Measurements from ENCODE around the gene RANBP17.

The RANBP17 gene

DNA sequence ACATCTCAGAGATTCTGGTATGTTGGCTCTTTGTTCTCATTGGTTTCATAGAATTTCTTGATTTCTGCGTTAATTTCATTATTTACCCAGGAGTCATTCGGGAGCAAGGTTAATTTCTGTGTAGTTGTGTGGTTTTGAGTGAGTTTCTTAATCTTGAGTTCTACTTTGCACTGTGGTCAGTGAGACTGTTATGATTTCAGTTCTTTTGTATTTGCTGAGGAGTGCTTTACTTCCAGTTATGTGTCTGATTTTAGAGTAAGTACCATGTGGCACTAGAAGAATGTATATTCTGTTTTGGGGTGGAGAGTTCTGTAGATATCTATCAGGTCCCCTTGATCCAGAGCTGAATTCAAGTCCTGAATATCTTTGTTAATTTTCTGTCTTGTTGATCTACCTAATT, 12.2 kb downstream of the RANBP17 start:
- H3K9ac ChIP-seq = no peak overlapping the region
- no peak overlapping the region for H3K4me3 ChIP-seq (ENCODE audit: low read depth, low read length)
- peaks cover 20% of the 10 kb centered on the region for H3K79me2 ChIP-seq
- no peak overlapping the region for H3K4me2 ChIP-seq (ENCODE audit: low read length)
- H3K4me1 ChIP-seq = peaks cover 4% of the 10 kb centered on the region
- no peaks in the 10 kb centered on the region for H3K36me3 ChIP-seq (ENCODE audit: control insufficient read depth, insufficient read depth, low read length)
- H3K27ac ChIP-seq = no peak overlapping the region
- TF ChIP-seq, protein P1, sequence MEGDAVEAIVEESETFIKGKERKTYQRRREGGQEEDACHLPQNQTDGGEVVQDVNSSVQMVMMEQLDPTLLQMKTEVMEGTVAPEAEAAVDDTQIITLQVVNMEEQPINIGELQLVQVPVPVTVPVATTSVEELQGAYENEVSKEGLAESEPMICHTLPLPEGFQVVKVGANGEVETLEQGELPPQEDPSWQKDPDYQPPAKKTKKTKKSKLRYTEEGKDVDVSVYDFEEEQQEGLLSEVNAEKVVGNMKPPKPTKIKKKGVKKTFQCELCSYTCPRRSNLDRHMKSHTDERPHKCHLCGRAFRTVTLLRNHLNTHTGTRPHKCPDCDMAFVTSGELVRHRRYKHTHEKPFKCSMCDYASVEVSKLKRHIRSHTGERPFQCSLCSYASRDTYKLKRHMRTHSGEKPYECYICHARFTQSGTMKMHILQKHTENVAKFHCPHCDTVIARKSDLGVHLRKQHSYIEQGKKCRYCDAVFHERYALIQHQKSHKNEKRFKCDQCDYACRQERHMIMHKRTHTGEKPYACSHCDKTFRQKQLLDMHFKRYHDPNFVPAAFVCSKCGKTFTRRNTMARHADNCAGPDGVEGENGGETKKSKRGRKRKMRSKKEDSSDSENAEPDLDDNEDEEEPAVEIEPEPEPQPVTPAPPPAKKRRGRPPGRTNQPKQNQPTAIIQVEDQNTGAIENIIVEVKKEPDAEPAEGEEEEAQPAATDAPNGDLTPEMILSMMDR (IDR thresholded peaks at IDR 0.05) = no peak
- H2AFZ ChIP-seq = no peak overlapping the region
- no peaks in the 10 kb centered on the region for H3K9me3 ChIP-seq (ENCODE audit: control insufficient read depth, low read length)
- H3K27me3 ChIP-seq (ENCODE audit: control insufficient read depth, insufficient read depth, low read length) = no peaks in the 10 kb centered on the region

DNA sequence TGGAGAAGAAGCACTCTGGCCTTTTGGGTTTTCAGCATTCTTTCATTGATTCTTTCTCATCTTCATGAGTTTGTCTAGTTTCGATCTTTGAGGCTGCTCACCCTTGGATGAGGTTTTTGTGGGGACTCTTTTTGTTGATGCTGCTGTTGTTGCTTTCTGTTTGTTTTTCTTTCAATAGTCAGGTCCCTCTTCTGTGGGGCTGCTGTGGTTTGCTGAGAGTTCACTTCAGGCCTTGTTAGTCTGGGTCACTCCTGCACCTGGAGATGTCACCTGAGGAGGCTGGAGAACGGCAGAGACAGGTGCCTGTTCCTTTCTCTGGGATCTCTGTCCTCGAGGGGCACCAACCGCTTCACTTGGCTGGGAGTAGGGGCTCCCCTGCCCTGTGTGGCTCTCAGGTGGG, 14.0 kb downstream of the RANBP17 start:
- Histone ChIP-seq H3K79me2 (peaks cover 15% of the 10 kb centered on the region), H2AFZ (no peak overlapping the region)
- TF ChIP-seq, protein P1 (IDR thresholded peaks at IDR 0.05) = no peak

DNA sequence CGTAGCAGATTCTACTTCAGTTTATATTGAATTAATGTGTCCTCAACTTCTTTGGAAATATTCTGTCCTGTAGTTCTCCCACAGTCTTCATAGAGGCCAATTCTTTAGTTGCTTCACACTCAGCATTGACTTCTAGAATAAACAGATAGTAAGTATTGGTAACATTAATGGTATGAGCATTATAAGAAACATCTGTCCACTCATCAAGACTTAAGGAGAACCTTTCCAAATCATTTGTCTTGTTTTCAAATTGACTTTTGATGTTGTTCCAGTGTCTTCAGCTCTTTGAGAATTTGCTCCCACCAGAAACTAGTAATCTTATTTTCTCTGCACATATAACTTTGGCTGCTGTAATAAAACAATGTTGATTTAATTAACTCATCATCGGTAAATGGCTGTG, 18.3 kb downstream of the RANBP17 start:
- Histone ChIP-seq H3K36me3 (ENCODE audit: control insufficient read depth, insufficient read depth, low read length) (no peaks in the 10 kb centered on the region), H2AFZ (no peak overlapping the region), H3K27me3 (ENCODE audit: control insufficient read depth, insufficient read depth, low read length) (no peaks in the 10 kb centered on the region), H3K9ac (no peak overlapping the region), H3K9me3 (ENCODE audit: control insufficient read depth, low read length) (no peaks in the 10 kb centered on the region), H3K4me2 (ENCODE audit: low read length) (no peak overlapping the region), H3K79me2 (no peaks in the 10 kb centered on the region), H3K4me1 (peaks cover 4% of the 10 kb centered on the region), H3K27ac (no peak overlapping the region), H3K4me3 (ENCODE audit: low read depth, low read length) (no peak overlapping the region)
- TF ChIP-seq, protein P1 (IDR thresholded peaks at IDR 0.05) = no peak

More for the DNA sequence above, 14.0 kb downstream of the RANBP17 start:
- no peak overlapping the region for H3K4me2 ChIP-seq (ENCODE audit: low read length)
- H3K27ac ChIP-seq = no peak overlapping the region
- H3K9ac ChIP-seq = no peak overlapping the region
- H3K9me3 ChIP-seq (ENCODE audit: control insufficient read depth, low read length) = no peaks in the 10 kb centered on the region
- H3K27me3 ChIP-seq (ENCODE audit: control insufficient read depth, insufficient read depth, low read length) = no peaks in the 10 kb centered on the region
- no peaks in the 10 kb centered on the region for H3K36me3 ChIP-seq (ENCODE audit: control insufficient read depth, insufficient read depth, low read length)
- H3K4me3 ChIP-seq (ENCODE audit: low read depth, low read length) = no peak overlapping the region
- peaks cover 4% of the 10 kb centered on the region for H3K4me1 ChIP-seq

DNA sequence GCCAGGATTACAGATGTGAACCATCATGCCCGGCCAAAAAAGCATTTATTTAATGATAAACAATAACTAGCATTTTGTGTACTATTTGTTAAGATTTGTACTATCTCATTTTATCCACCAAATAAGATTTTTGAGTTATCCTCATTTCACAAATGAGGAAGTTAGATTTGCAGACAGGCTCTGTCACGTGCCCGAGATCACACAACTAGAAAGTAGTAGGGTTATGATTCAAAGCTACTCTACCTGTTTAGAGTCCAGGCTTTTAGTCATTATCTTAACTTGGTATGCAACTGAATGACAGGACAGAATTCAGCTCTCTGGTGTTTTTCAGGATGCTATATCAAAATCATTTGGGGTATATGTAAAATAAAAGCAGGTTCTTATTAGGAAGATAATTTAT, 20.5 kb downstream of the RANBP17 start:
- H3K79me2 ChIP-seq = no peaks in the 10 kb centered on the region
- no peak overlapping the region for H2AFZ ChIP-seq
- H3K27ac ChIP-seq = no peak overlapping the region
- TF ChIP-seq, protein P1 (IDR thresholded peaks at IDR 0.05) = no peak
- H3K9ac ChIP-seq = no peak overlapping the region
- H3K4me1 ChIP-seq = no peaks in the 10 kb centered on the region
- no peaks in the 10 kb centered on the region for H3K36me3 ChIP-seq (ENCODE audit: control insufficient read depth, insufficient read depth, low read length)
- H3K4me3 ChIP-seq (ENCODE audit: low read depth, low read length) = no peak overlapping the region
- H3K9me3 ChIP-seq (ENCODE audit: control insufficient read depth, low read length) = no peaks in the 10 kb centered on the region
- H3K4me2 ChIP-seq (ENCODE audit: low read length) = no peak overlapping the region
- H3K27me3 ChIP-seq (ENCODE audit: control insufficient read depth, insufficient read depth, low read length) = no peaks in the 10 kb centered on the region

DNA sequence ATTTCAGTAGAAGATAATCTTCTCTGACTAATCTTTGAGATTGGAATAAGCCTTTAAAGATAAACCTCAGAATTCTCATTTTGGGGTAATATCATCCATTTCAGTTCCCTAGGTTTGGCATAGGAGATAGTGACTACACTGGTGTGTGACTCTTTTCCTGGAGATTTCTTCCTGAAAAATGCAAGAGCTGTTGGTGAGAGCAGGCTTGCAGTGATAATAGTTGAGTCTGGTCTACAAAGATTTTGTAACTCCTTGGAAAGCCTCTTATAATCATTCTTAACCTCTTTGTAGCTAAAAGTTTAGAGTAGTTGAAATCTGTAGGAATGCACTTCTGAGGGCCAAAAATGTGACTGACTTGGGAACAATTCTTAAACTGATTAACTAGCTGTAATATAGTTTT, 23.4 kb downstream of the RANBP17 start:
- H3K9ac ChIP-seq = no peak overlapping the region
- H3K79me2 ChIP-seq = no peaks in the 10 kb centered on the region
- no peak overlapping the region for H2AFZ ChIP-seq
- H3K36me3 ChIP-seq (ENCODE audit: control insufficient read depth, insufficient read depth, low read length) = no peaks in the 10 kb centered on the region
- no peak overlapping the region for H3K4me2 ChIP-seq (ENCODE audit: low read length)
- TF ChIP-seq, protein P1 (IDR thresholded peaks at IDR 0.05) = no peak
- H3K27me3 ChIP-seq (ENCODE audit: control insufficient read depth, insufficient read depth, low read length) = no peaks in the 10 kb centered on the region
- H3K9me3 ChIP-seq (ENCODE audit: control insufficient read depth, low read length) = no peaks in the 10 kb centered on the region
- no peak overlapping the region for H3K4me3 ChIP-seq (ENCODE audit: low read depth, low read length)
- no peaks in the 10 kb centered on the region for H3K4me1 ChIP-seq
- no peak overlapping the region for H3K27ac ChIP-seq
